Activated CD8-positive, alpha-beta memory T cell treated with anti-CD3 and anti-CD28 coated beads, Interleukin-2, amount 50 U/mL, for 48 hours (primary cell): Measurements from ENCODE around the gene TM9SF1.
A peak's percentile ranks its signal among the peaks of the same experiment; 100 is the strongest.

Experiments used
- DNase-seq: peaks from one replicate; pipeline ENCODE4 v3.0.0-alpha.2; 2020

TM9SF1 gene

DNA sequence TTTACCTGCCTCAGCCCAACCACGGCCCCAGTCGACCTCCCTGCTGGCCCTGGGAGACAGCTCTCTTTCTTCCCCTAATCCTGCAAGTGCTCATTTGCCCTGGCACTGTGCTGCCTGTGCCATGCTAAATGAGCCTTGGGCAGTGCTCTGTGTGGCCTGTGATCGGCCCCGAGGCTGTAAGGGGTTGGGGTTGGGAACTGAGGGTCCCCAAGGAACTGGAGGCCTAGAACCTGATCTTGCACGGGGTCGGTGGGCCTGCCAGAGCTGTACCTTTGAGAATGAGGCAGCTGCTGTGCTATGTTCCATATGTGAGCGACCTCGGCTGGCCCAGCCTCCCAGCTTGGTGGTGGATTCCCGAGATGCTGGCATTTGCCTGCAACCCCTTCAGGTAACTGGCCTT, 45.2 kb downstream of the TM9SF1 start:
- DNase-seq = no peak

DNA sequence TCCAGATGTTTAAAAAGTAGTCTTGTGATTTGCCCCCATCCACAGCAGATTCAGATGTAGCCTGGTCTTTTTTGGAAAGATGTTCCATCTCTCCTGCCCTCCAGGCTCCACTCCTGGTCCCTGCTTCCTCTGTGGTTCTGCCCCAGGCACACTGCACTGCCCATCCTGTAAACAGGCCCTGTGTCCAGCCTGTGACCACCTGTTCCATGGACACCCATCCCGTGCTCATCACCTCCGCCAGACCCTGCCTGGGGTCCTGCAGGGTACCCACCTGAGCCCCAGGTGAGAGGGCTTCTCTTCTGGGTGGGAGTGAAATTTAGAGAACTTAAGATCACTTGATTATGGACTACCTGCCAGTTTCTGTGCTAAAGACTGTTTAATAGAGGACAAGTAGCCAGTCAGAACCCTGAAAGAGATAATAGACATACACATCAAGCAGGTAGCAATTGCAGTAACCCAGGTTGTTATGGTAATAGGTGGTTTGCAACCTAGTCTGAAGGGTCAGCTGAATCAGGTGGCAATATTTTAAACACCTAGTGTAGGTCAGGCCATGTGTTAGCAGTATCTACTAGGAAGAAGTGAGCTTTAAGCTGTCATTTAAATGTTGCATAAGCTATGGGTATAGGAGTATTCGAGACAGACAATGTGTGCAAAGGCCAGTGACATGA, 45.8 kb downstream of the TM9SF1 start:
- no peak for DNase-seq

DNA sequence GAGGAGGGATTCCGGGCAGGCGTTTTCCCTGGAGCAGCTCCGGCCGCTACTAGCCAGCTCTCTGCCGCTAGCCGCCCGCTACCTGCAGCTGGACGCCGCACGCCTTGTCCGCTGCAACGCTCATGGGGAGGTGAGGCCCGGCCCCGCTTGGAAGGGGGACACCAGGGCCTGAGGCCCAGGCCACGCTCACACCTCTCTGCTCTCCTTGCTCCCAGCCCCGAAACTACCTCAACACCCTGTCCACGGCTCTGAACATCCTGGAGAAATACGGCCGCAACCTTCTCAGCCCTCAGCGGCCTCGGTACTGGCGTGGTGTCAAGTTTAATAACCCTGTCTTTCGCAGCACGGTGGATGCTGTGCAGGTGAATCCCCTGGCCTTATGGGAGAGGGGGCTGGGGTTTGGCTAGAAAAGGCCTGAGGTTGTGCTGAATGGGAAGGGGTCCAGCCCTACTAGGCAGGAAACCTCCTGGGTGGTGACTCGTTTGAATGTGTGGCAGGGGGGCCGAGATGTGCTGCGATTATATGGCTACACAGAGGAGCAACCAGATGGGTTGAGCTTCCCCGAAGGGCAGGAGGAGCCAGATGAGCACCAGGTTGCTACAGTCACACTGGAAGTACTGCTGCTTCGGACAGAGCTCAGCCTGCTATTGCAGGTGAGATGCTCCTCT, 47.3 kb downstream of the TM9SF1 start:
- no peak for DNase-seq

DNA sequence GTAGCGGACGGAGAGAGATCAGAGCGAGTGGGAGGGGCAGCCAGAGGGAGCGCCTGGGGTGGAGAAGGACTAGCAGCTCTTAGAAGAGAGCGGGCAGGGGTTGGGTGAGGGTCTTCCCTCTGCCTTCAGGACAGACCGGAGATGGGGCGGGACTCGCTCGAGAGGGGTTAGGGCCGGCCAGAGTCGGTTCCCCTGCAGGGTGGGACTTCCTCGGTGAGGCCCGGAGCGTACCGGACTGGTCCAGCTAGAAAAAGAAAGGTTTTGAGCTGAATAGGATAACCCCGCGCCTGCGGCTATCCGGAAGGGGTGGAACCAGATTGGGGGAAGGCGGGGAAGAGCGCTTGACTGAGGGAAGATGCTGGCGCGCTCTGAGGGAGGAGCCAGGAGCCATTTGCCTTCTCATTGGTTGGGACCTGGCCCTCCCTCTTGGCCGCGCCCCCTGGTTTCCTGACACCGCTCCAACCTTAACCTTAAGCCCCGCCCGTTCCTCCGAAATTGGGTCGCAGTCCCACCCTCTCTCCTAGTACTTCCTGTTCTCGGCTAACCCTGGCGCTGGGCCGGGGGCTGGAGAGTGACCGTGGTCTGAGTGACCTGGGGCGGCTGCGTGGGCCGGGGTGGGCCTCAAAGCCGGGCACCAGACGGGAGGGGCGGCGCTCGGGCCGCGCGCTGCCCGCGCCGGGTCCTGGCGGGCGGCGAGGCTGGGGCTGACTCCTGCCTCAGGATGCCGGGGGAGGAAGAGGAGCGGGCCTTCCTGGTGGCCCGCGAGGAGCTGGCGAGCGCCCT, 48.1 kb downstream of the TM9SF1 start, which contains the start of gene RNF31:
Gene RNF31 (plus strand): TSS at position 521 of the 783 bp plus-strand sequence. CDS start 201 bp downstream, at position 722.
- peak; percentile 95 for DNase-seq

DNA sequence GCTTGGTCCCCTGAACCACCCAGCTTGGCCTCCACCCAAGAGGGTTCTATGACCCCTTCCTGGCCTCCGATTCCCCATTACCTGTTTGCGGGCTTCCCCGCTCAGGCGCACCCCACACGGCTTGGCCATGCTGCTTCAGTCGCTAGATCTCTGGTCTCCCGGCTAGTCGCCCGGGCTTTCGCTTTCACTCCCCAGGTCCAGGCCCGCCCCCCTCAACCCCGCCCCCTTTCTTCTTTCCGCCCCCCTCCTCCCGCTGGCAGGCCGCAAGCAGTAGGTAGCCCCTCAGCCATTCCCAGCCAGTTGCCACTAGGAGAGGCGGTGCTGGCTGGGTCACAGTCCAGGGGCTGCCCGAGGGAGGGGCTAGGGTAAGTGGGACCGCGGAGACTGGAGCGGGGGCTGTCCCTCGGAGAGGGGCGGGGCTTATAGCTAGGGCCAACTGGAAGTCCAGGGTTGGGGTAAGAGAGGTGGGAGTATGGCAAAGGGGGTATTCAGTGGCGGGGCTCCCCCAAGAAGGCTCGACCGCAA, 48.7 kb downstream of the TM9SF1 start, which contains the start of gene PSME2:
Gene PSME2 (minus strand): TSS at position 158 of the 525 bp plus-strand sequence. CDS start 29 bp downstream, at position 129.
- DNase-seq = peak; percentile 95

GRCh38 chr14:24145690-24146452, 49.4 kb downstream of the TM9SF1 start:
- no peak for DNase-seq

- no peak for DNase-seq
Measured at GRCh38 chr14:24145219-24145618, 50.0 kb downstream of the TM9SF1 start.

DNA sequence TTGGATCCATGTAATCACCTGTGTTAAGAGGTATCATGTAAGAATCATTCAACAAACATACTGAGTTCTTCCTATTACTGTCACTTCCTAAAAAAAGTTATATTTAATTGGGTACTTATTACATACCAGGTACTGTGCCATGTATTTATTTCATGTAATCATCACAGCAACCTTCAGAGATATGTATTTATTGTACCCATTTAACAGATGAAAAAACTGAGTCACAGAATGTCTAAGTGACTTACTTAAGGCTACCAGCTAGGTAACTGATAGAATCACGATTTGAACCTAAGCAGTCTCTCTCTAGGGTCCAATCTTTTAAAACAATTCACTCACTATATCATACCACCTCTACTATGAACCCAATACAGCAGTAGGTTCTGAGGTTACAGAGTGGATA, 50.8 kb downstream of the TM9SF1 start:
- no peak for DNase-seq

DNA sequence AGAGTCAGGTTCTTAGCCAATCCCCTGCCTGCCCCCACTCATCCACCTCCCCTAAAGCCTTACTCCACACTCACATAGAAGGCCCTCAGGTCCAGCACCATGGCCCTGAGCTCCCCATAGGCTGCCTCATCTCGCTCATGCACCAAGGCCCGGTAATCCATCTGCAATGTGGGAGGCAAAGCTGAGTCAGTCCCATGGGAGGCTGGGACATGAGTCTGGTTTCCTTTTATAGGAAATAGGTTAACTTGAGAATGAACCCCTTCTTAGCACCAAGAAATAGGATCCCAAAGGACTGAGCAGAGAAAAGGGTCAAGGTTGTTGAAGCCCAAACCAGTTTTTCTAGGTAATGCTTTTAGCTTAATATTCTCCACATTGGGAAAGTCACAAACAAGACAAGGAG, 51.7 kb downstream of the TM9SF1 start:
- DNase-seq = no peak

DNA sequence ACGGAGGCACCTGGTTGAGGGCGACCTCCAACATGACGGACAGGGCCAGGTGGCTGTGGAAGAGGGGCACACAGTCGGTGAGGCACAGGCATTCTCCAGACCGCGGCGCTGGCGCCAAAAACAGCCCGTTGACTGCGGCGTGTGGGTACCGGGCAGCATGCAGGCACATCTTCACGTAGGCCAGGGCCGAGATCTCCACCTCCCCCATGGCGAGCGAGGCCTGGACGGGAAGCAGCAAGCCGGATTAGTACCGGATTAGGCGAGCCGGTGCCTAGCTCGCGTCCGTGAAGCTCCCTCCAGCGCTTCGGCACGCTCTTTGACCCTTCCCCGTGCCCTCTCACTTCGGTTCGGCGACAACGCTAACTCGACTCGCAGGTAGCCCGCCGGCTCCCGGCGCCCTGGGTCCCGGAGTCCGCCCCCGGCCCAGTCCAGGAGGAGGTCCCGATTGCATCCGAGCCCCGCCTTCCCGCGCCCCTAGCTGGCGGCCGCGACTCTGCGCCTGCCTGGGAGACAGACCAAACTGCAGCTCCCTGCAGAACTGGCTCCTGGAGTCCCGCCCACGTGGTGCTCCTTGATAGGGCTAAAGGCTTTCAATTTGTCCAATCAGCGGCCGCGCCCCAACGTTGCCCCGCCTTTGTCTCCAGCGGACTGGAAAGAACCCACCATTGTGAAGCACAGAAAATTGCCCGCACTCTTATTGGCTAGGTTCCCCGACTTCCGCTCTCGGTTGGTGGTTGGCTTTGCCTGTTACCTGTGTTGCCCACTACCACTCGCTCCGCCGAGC, 54.0 kb downstream of the TM9SF1 start, which contains the start of gene EMC9:
Gene EMC9 (minus strand): TSS at position 495 of the 784 bp plus-strand sequence. CDS start 287 bp downstream, at position 208.
- peak; percentile 99 for DNase-seq

DNA sequence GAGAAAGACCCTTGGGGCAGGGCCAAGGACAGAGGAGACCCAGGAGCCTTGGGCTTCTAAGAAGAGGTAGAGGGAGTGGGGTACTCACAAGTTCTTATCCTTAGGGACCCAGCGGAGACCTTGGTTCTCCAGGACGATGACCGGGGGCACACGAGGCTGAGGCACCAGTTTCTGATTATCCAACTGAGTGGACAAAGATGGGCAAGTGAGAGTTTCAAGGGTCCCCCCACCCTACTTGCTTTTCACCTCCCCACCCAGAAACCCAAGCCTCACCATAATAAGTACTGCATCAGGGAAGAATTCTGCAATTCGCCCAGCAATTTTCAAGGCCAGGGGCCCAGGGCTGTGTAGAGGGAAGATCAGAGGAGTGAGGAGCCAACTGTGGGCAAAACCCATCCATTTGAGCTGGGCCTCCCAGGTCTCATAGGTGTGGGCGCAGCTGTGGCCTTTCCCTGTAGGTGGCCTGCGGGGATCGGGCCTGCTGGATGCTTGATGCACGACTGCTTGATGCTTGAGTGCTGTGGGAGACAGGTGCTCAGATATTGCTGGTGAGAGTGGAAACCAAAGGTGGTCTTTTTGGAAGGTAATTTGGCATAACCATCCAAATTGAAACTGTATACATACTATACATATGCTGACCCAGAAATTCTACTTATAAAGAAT, 55.8 kb downstream of the TM9SF1 start:
- DNase-seq = no peak
